Large intestine (tissue), 3 donors: Measurements from ENCODE around the gene CYBB. TPM values are rescaled to one million over a fixed set of nuclear protein-coding genes. Genes with fewer than 3 reads are reported as not detected.
"Not testable (repeated sequence)": the region's sequence is repeated elsewhere in the genome, so short reads cannot be mapped to it uniquely, and the experiment has no call there.

Source experiments
- DNase-seq, 2 donors: peaks; one replicate each; pipeline versions ENCODE4 v3.0.0 to v3.0.0-alpha.2; 2013
- H3K27ac ChIP-seq: one replicate; pipeline ENCODE4 v1.5.1; 2013; ENCODE audit warnings: low read length
- H3K27me3 ChIP-seq: 2 replicates; pipeline ENCODE4 v1.6.1; 2013; ENCODE audit warnings: low read length; ENCODE audit not compliant: control insufficient read depth, insufficient read depth
- H3K36me3 ChIP-seq: 2 replicates; pipeline ENCODE4 v1.6.1; 2013; ENCODE audit warnings: low read length; ENCODE audit not compliant: control insufficient read depth, insufficient read depth
- H3K4me1 ChIP-seq: one replicate; pipeline ENCODE4 v1.6.1; 2013; ENCODE audit warnings: low read length; ENCODE audit not compliant: control insufficient read depth, insufficient read depth
- H3K4me3 ChIP-seq: one replicate; pipeline ENCODE4 v1.5.1; 2013; ENCODE audit warnings: low read length
- H3K9me3 ChIP-seq: one replicate; pipeline ENCODE4 v1.6.1; 2013; ENCODE audit warnings: mild to moderate bottlenecking, low read depth, low read length, moderate library complexity; ENCODE audit not compliant: control insufficient read depth
- WGBS: methylation state at CpG from one replicate; pipeline ENCODE4 v1.1.5; 2013; ENCODE audit warnings: low lambda C conversion rate; ENCODE audit not compliant: insufficient coverage; 5-methylcytosine and 5-hydroxymethylcytosine counted together
- polyA plus RNA-seq: library from polyadenylated mRNA; unstranded; fragments of 120-200 nt; gene quantifications from one replicate; pipeline ENCODE4 v1.2.1, GENCODE V29; 2013

Gene CYBB
- polyA plus RNA-seq, 1 donor: 15.9 TPM

DNA sequence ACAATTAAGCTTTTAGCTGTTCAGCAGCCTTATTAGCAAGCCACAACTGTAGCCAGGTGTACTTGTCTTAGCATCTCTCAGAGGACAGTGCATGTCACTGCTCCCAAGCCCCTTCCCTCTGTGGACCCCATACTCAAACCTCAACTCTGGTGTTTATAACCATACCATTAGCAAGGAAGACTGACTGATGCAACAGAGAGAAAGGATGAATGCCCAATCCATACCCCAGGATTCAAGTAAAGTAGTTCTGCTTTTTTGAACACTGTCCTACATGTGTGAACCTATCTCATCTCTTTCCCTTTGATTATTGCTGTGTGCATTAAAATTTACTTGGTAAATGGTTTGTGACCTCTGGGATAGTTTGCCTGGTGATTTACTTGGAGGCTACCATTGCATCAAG is 22.8 kb upstream of the CYBB start:
- no peak for DNase-seq
- H3K27ac ChIP-seq: no peak overlapping the region

DNA sequence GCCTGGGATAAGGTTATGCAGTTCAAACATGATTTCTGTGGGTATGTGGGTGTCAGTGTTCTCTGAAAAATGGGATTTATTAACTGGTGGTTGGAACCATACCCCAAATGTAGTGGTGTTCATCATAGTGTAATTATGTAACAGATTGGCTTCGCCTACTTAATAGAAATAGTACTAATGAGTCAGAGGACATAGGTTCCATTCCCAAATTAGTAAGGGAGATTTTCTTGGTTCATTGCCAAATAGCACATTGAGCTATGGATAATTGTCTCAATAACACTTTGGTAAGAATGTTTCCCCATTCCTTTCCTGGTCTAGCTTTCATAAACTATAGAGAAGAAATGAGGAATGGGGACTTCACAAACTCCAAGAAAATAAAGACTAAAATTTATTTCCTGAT is 20.5 kb upstream of the CYBB start:
- no peaks in the 10 kb centered on the region for H3K9me3 ChIP-seq
- H3K27ac ChIP-seq: no peak overlapping the region
- no peak overlapping the region for H3K4me3 ChIP-seq
- no peaks in the 10 kb centered on the region for H3K4me1 ChIP-seq
- H3K36me3 ChIP-seq: no peaks in the 10 kb centered on the region
- no CpG with 5 or more reads among the region's 1 CpG for WGBS
- H3K27me3 ChIP-seq: no peaks in the 10 kb centered on the region
- DNase-seq: no peak

More for the DNA sequence above, 22.8 kb upstream of the CYBB start:
- Histone ChIP-seq H3K4me3 (no peak overlapping the region), H3K27me3 (no peaks in the 10 kb centered on the region), H3K36me3 (no peaks in the 10 kb centered on the region), H3K9me3 (no peaks in the 10 kb centered on the region), H3K4me1 (no peaks in the 10 kb centered on the region)

DNA sequence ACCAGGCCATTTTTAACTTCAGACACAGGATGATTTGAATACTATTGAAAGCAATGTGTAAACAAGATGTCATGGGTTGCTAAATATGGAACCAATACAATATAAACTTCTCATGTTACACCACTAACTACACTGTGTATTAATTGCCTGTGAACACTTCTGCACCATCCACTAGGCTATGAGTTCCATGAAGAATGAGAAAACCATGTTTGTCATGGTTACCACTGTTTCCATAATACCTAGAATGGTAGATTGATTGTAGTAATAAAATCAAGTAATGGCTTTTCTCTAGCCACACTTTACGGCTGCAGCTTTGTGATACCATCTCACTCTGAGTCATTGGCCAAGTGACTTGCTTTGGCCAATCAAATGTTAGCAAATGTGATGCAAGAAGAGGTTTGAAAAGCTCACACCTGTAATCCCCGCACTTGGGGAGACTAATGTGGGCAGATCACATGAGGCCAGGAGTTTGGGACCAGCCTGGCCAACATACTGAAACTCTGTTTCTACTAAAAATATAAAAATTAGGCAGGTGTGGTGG is 19.9 kb upstream of the CYBB start:
- Histone ChIP-seq H3K36me3 (no peaks in the 10 kb centered on the region), H3K9me3 (no peaks in the 10 kb centered on the region), H3K4me1 (no peaks in the 10 kb centered on the region), H3K27ac (no peak overlapping the region), H3K4me3 (no peak overlapping the region), H3K27me3 (no peaks in the 10 kb centered on the region)
- no CpG with 5 or more reads among the region's 2 CpGs for WGBS
- DNase-seq: no peak

DNA sequence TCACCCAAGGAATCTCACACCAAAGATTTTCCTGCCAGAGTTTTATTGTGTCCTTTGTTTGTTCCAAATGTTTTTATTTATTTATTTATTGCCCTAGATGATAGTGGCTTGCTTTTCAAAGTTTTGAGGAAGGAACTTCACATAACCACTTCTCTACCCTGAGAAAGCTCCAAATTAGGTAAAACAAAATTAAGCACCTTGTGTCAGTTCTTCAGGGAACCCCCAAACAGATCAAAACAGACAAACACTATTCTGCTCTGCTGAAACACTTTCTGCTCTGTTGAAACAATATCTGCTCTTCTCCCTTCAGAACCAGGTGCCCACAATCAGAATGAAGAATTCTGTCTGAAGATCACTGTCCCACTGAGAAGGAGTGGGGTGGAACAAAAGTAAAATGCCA is 16.5 kb upstream of the CYBB start:
- Histone ChIP-seq H3K27ac (no peak overlapping the region), H3K4me1 (no peaks in the 10 kb centered on the region), H3K4me3 (no peak overlapping the region), H3K27me3 (no peaks in the 10 kb centered on the region), H3K9me3 (no peaks in the 10 kb centered on the region), H3K36me3 (no peaks in the 10 kb centered on the region)
- no peak for DNase-seq

DNA sequence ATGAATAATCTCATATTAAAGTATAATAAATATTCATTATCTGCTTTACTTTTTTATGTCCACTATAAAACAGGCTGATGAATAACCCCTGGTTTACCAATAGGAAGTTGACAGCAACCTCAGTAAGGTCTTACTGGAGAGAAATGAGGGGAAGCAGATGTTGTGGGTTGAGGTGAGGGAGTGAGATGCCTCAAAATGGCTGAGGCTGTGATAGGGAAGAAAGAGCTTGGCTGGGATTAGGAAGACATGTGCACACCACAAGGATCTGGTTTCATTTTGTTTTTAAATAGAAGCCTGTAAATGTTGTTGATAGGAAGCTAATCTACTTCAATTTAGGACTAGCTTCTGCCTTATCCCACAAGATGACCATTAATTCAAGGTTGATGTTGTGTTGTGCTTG is 14.4 kb upstream of the CYBB start:
- Histone ChIP-seq H3K27me3 (no peaks in the 10 kb centered on the region), H3K27ac (no peak overlapping the region), H3K4me3 (no peak overlapping the region), H3K36me3 (no peaks in the 10 kb centered on the region), H3K9me3 (no peaks in the 10 kb centered on the region), H3K4me1 (no peaks in the 10 kb centered on the region)
- no peak for DNase-seq

DNA sequence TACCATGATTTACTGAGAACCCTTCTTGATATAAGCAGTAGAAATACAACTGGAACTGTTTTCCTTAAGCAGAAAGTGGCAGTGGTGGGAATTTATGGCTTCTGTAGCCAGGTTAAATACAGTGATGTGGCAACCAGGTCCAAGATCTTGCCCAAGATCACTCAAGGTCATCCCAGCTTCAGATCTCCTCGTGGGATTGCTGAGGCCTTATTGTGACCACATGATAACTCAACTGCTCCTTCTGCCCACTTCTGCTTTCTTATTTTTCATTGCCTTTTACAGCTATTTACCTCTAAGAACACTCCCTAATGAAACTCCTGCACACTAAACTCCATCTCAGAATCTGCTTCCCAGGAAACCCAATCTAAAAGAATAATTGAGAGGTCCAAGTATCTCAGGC is 12.4 kb upstream of the CYBB start:
- Histone ChIP-seq H3K9me3 (no peaks in the 10 kb centered on the region), H3K36me3 (no peaks in the 10 kb centered on the region), H3K4me1 (no peaks in the 10 kb centered on the region), H3K27me3 (no peaks in the 10 kb centered on the region), H3K4me3 (no peak overlapping the region), H3K27ac (no peak overlapping the region)
- no CpG with 5 or more reads among the region's 1 CpG for WGBS
- no peak for DNase-seq

DNA sequence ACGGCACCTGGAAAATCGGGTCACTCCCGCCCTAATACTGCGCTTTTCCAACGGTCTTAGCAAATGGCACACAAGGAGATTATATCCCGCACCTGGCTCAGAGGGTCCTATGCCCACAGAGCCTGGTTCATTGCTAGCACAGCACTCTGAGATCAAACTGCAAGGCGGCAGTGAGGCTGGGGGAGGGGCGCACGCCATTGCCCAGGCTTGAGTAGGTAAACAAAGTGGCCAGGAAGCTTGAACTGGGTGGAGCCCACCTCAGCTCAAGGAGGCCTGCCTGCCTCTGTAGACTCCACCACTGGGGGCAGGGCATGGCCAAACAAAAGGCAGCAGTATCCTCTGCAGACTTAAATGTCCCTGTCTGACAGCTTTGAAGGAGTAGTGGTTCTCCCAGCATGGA is 11.0 kb upstream of the CYBB start:
- H3K4me3 ChIP-seq, H3K36me3 ChIP-seq, H3K4me1 ChIP-seq, H3K9me3 ChIP-seq, H3K27ac ChIP-seq, DNase-seq, H3K27me3 ChIP-seq: not testable (repeated sequence)
- no CpG with 5 or more reads among the region's 9 CpGs for WGBS

DNA sequence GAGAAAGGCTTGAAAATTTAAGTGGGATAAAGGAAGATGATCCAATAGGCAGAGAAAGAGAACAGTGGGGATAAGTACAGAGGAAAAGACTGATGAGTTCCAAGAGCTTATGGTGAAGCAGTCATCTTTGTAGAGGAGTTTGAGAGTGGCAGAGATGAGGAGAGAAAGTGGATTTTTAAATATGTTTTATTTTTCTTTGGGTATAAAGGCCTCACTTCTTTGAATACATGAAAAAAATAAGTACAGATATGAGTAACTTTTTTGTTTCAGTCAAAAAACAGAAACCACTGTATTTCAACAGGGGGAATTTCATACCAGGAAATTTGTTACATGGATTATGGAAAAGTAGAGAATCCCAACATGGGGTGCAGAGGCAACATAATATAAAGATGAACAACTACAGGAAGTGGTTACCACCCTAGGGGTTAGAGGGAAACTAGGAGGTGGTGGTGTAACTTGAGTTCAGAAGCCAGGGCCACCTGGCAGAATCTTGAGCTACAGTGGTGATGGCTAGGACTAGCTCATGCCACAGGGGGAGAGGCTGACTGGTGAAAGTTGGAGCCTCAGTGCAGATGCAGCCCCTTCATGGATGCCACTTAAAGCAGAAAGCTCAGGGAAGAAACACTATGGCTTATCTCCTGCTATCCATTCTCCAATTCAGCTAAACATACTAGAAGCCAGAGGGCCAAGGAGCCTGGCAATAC is 3.4 kb upstream of the CYBB start:
- no peaks in the 10 kb centered on the region for H3K36me3 ChIP-seq

DNA sequence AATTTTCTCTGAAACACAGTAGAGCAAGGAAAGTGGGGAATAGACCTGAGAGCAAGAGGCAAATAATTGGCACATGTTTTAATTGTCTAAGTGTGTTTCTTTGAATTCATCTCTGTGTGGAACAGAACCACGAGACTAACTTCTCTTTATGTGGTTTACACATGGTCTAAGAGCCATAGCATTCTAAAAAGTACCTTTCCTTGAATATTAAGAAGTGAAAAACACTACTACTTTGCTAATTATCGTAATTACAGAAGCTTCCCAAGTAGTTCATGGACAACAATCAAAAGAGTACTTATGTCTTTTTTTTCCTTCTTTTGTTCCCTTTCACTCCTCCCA is 2.9 kb upstream of the CYBB start:
- no peaks in the 10 kb centered on the region for H3K4me1 ChIP-seq
- no peak overlapping the region for H3K4me3 ChIP-seq
- H3K36me3 ChIP-seq: no peaks in the 10 kb centered on the region
- H3K9me3 ChIP-seq: no peaks in the 10 kb centered on the region
- WGBS: no CpG with 5 or more reads among the region's 2 CpGs
- no peaks in the 10 kb centered on the region for H3K27me3 ChIP-seq
- no peak for DNase-seq
- H3K27ac ChIP-seq: no peak overlapping the region

More for the DNA sequence above, 3.4 kb upstream of the CYBB start:
- no peaks in the 10 kb centered on the region for H3K27me3 ChIP-seq
- H3K27ac ChIP-seq: no peak overlapping the region
- no peak overlapping the region for H3K4me3 ChIP-seq
- no peaks in the 10 kb centered on the region for H3K9me3 ChIP-seq
- no peaks in the 10 kb centered on the region for H3K4me1 ChIP-seq
- no peak for DNase-seq

DNA sequence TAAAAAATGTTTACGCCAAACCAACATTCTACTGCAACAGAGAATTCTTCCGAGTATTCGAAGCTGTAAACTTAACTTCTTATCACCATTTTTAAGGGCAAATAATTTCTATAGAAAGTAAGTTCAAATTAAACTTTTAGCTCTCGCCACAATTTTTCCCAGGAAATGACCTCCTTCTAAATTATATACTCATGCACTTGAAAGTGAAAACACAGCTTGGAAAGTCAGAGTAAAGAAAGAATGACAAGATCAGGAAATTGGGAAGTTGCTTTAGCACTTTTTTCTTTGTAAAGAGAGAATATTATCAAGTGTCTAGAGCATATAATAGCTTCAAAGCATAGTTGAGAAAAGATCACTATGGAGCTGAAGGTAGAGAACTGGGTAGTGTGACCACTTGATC is 1.2 kb downstream of the CYBB start:
- no peaks in the 10 kb centered on the region for H3K9me3 ChIP-seq
- no peaks in the 10 kb centered on the region for H3K4me1 ChIP-seq
- no peak for DNase-seq
- H3K27me3 ChIP-seq: no peaks in the 10 kb centered on the region
- H3K27ac ChIP-seq: no peak overlapping the region
- WGBS: 100% methylated on average over 1 of the region's 4 CpGs
- H3K36me3 ChIP-seq: no peaks in the 10 kb centered on the region
- no peak overlapping the region for H3K4me3 ChIP-seq

DNA sequence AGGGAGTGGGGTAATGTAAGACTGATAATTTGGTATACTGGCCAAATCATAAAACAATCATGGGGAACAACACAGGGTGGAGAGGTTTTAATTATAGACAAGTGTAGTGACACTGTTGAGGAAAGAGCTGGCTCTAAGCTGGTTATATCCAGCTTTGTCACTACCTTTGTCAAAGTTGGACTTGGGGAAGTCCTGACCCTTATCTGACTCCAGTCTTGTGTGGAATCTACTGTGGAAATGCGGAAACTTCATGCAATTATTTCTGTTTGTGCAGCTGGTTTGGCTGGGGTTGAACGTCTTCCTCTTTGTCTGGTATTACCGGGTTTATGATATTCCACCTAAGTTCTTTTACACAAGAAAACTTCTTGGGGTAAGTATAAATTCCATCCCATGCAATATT is 2.0 kb downstream of the CYBB start:
- H3K27me3 ChIP-seq: no peaks in the 10 kb centered on the region
- no peak for DNase-seq
- no peaks in the 10 kb centered on the region for H3K36me3 ChIP-seq
- no CpG with 5 or more reads among the region's 3 CpGs for WGBS
- no peaks in the 10 kb centered on the region for H3K4me1 ChIP-seq
- no peak overlapping the region for H3K27ac ChIP-seq
- no peaks in the 10 kb centered on the region for H3K9me3 ChIP-seq
- H3K4me3 ChIP-seq: no peak overlapping the region
